Placental epithelial cell (primary cell): ENCODE data around the gene KARS1. TPM values are rescaled to one million over a fixed set of nuclear protein-coding genes. Genes with fewer than 3 reads are reported as not detected.

Experiments
- total RNA-seq: library from RNA; depleted of rRNA; stranded (reverse); fragments of >200 nt; gene quantifications from 2 replicates; pipeline ENCODE4 v1.2.3, GENCODE V29; 2012

KARS1 gene
- 102 and 147 TPM in 2 replicates for total RNA-seq

DNA sequence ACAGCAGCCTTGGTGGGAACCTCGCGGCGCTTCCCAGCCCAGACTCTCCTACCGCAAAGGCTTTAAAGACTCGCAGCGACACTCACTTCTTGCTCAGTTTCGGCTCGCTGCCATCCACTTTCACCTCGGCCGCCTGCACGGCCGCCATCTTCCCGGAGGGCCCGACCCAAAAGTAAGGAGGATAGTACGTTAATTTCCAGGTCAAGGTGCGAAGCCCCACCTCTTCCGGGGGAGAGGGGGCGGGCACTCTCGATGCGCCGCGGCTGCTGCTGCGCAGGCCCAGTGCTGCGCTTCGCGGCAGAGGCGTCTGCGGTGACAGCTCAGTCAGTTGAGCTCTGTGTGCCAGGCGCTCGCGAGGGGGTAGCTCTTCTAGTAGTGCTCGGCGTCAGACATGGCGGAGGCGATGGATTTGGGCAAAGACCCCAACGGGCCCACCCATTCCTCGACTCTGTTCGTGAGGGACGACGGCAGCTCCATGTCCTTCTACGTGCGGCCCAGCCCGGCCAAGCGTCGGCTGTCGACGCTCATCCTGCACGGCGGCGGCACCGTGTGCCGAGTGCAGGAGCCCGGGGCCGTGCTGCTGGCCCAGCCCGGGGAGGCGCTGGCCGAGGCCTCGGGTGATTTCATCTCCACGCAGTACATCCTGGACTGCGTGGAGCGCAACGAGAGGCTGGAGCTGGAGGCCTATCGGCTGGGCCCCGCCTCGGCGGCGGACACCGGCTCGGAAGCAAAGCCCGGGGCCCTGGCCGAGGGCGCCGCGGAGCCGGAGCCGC is at the start of gene KARS1, which contains the start of gene TERF2IP:
KARS1 (minus strand) TSS at position 174 of the 773 bp plus-strand sequence; CDS start at position 148, 26 bp downstream.
TERF2IP (plus strand) TSS at position 282 of the 773 bp plus-strand sequence; CDS start at position 392, 110 bp downstream.

DNA sequence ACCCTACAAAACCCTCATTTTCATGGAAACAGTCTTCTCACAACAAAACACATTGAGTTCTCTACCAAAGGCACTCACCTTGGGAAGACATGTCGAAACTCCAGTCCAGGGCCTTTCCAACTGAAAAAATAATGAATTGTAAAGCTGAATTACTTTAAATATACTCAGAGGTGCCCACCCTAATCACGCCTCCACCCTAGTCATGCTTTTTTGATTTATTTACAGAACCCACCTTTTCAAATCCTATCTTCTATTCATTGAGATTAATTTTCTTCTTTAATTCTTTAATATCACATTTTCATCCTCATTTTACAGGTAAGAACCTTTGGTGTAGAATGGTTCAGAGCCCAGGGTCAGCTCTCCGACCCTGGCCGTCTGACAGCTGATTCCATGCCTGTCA is 29.4 kb upstream of the KARS1 start, which contains the start of gene CPHXL2:
CPHXL2 (minus strand) TSS at position 101 of the 400 bp plus-strand sequence; CDS start at position 91, 10 bp downstream.

GRCh38 chr16:75622761-75623605 is 24.5 kb downstream of the KARS1 start, which contains the start of gene ADAT1:
Gene ADAT1 (minus strand): TSS chr16:75623281. CDS start chr16:75620799, 2,482 bp downstream.

Other genes starting within 250 kb of the KARS1 start
- 26.8 and 40.8 TPM in 2 replicates for gene CFDP1, start 214.2 kb downstream of the KARS1 start, total RNA-seq
- gene TMEM170A, start 183.0 kb downstream of the KARS1 start, total RNA-seq: 11.4 and 12.7 TPM in 2 replicates
- 0.33 and 0.79 TPM in 2 replicates for gene CHST6, start 152.2 kb downstream of the KARS1 start, total RNA-seq
- not detected in 2 replicates for gene CHST5, start 111.6 kb downstream of the KARS1 start, total RNA-seq
- 9.7 and 15.3 TPM in 2 replicates for gene TMEM231, start 91.4 kb downstream of the KARS1 start, total RNA-seq
- 32.3 and 46.7 TPM in 2 replicates for gene GABARAPL2, start 81.3 kb downstream of the KARS1 start, total RNA-seq
- 52.2 and 64.9 TPM in 2 replicates for gene ADAT1, start 24.4 kb downstream of the KARS1 start, total RNA-seq
- 25.6 and 29.1 TPM in 2 replicates for gene TERF2IP, start 108 bp upstream of the KARS1 start, total RNA-seq
- gene CPHXL2, start 29.3 kb upstream of the KARS1 start, total RNA-seq: not detected in 2 replicates
- gene DUXB, start 53.8 kb upstream of the KARS1 start, total RNA-seq: not detected in 2 replicates
- gene CPHXL, start 78.8 kb upstream of the KARS1 start, total RNA-seq: not detected in 2 replicates